HG02759 (cell line): ENCODE measurements around the gene ZAP70.

Experiments
- ATAC-seq: cut with Tn5 transposase; IDR thresholded peaks from one replicate; pipeline ENCODE4 v1.9.1; 2021; ENCODE audit warnings: mild to moderate bottlenecking, moderate library complexity; ENCODE audit not compliant: unreplicated experiment

The ZAP70 gene

GRCh38 chr2:97732436-97733340 lies 19.3 kb downstream of the ZAP70 start:
- ATAC-seq, result no peak

- ATAC-seq, result no peak
Observed at GRCh38 chr2:97733341-97734035, 20.1 kb downstream of the ZAP70 start.

- ATAC-seq, result no peak
Observed at GRCh38 chr2:97734061-97735051, 21.0 kb downstream of the ZAP70 start.

- no peak for ATAC-seq
Observed at GRCh38 chr2:97735161-97735561, 21.8 kb downstream of the ZAP70 start.

GRCh38 chr2:97736185-97736584 lies 22.8 kb downstream of the ZAP70 start:
- ATAC-seq, result no peak

- ATAC-seq, result no peak
Observed at GRCh38 chr2:97736608-97737330, 23.4 kb downstream of the ZAP70 start.

GRCh38 chr2:97737421-97738178 lies 24.2 kb downstream of the ZAP70 start:
- ATAC-seq, result no peak

- ATAC-seq, result no peak
Observed at GRCh38 chr2:97738179-97739019, 25.0 kb downstream of the ZAP70 start.

- no peak for ATAC-seq
Observed at GRCh38 chr2:97739020-97739892, 25.9 kb downstream of the ZAP70 start.

GRCh38 chr2:97739893-97740245 lies 26.5 kb downstream of the ZAP70 start:
- ATAC-seq, result no peak

GRCh38 chr2:97740590-97741182 lies 27.3 kb downstream of the ZAP70 start:
- no peak for ATAC-seq

- ATAC-seq, result no peak
Observed at GRCh38 chr2:97741251-97741650, 27.9 kb downstream of the ZAP70 start.

GRCh38 chr2:97741686-97742085 lies 28.3 kb downstream of the ZAP70 start:
- no peak for ATAC-seq

GRCh38 chr2:97742381-97742847 lies 29.0 kb downstream of the ZAP70 start:
- ATAC-seq, result no peak

- ATAC-seq, result no peak
Observed at GRCh38 chr2:97743913-97744312, 30.5 kb downstream of the ZAP70 start.

GRCh38 chr2:97745474-97746174 lies 32.2 kb downstream of the ZAP70 start:
- no peak for ATAC-seq

- no peak for ATAC-seq
Observed at GRCh38 chr2:97747285-97747684, 33.9 kb downstream of the ZAP70 start.
